HG03095 (cell line): ENCODE results near the gene TCF15.
"Not testable (repeated sequence)": the region's sequence is repeated elsewhere in the genome, so short reads cannot be mapped to it uniquely, and the experiment has no call there.

Source experiments
- ATAC-seq: cut with Tn5 transposase; IDR thresholded peaks from one replicate; pipeline ENCODE4 v1.9.1; 2021; ENCODE audit warnings: moderate library complexity; ENCODE audit not compliant: unreplicated experiment

Gene TCF15

DNA sequence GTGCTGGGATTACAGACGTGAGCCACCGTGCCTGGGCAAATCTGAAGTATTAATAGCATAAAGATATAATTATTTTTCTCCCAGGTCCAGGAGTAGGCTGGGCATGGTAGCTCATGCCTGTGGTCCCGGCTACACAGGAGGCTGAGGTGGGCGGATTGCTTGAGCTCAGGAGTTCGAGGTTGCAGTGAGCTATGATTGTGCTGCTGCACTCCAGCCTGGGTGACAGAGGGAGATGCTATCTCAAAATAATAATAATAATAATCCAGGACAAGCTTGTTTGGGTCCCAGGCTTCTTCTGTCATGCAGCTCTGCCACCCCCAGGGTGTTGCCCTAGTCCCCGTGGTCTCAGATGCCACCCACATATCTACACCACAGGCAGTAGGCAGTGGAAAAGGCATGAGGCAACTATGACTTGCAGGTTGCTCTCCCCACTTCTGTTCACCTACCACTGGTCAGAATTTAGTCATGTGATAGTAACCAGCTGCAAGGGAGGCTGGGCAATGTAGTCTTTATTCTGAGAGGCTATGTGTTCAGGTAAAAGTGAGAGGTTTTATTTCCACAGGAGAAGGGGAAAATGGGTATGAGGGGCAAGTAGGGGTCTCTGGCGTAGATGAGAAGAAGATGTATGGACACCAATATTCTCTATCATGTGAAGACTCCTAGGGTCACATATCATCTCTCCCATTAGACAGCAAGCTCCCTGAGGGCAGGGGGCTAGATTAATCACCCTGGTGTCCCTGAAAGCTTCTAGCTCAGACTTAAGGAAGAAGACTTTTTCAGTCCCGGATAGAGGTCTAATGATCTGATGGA is 25.7 kb downstream of the TCF15 start:
- ATAC-seq = no peak

DNA sequence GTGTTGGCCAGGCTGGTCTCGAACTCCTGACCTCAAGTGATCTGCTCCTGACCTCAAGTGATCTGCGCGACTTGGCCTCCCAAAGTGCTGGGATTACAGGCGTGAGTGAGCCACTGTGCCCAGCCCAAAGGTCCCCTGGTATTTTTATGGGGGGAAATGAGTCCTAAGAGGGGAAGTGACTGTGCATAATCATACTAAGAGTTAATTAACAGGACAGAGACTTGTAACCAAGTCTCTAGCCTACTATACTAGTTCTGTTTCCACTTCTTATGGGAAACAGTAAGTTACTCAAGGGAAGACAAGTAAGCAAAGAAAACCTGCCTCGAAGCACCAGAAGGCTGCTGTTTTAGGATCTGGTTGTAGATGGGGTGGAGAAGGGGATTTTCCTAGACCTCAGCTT is 27.9 kb downstream of the TCF15 start:
- no peak for ATAC-seq

DNA sequence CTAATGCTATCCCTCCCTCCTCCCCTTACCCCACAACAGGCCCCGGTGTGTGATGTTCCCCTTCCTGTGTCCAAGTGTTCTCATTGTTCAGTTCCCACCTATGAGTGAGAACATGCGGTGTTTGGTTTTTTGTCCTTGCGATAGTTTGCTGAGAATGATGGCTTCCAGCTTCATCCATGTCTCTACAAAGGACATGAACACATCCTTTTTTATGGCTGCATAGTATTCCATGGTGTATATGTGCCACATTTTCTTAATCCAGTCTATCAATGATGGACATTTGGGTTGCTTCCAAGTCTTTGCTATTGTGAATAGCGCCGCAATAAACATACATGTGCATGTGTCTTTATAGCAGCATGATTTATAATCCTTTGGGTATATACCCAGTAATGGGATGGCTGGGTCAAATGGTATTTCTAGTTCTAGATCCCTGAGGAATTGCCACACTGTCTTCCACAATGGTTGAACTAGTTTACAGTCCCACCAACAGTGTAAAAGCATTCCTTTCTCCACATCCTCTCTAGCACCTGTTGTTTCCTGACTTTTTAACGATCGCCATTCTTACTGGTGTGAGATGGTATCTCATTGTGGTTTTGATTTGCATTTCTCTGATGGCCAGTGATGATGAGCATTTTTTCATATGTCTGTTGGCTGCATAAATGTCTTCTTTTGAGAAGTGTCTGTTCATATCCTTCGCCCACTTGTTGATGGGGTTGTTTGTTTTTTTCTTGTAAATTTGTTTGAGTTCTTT is 31.0 kb downstream of the TCF15 start:
- ATAC-seq = not testable (repeated sequence)

DNA sequence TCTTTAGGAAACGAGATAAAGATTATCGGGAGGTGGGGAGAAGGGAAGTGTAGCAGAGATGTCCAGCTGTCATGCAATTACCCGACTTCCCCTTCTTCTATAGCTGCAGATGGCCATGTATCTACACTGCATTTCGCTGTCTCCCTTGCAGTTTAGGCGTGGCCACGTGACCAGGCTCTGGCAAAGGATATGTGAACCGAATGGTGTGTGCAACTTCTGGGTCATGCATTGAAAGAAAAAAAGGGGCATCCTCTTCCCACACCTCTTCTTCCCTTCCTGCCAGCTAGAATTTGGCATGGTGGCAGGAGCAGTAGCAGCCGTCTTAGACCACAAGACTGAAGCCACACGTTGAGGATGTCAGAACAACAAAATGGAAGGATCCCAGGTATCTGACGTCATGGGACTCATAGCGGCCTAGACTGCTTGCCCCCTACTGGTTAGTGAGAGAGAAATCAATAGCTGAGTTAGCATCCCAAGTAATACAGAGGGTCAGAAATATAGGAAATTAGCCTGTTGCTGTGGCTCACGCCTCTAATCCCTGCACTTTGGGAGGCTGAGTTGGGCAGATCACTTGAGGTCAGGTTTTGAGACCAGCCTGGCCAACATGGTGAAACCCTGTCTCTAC is 32.8 kb downstream of the TCF15 start:
- no peak for ATAC-seq

DNA sequence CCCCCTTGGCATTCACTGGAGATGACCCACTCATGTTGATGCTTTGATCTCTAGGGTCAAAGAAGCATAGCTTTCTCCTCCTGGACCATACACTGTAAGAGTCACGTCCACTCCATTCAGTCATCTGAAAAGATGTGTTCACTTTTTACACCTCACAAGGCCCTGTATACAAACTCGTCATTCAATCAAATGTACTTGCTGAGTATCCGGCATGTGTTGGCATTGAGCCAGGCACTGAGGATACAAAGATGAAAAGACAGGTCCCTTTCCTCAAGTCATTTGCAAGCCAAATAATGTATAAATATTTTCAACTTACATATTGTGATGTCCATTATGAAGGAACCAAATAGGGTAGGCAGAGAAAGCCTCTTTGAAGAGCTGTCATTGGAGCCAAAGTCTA is 34.0 kb downstream of the TCF15 start:
- no peak for ATAC-seq

DNA sequence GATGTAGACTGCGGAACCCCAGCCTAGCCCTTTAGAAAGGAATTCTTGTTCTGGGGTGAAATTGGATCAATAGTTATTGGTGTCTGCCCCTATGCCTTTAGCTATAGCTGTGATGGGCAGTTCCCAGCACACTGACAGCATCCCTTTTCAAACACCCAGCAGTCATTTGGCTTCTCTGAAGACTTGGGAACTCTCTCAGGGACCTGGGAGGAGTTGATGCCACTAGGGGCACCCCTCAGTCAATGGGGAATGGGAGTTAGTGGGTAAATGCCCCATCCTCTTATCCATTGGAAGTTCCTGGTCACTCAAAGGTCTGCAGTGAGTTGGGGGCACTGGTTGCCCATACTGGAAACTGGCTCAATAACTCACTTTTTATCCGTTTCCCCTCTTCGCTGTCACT is 34.9 kb downstream of the TCF15 start:
- ATAC-seq = no peak

DNA sequence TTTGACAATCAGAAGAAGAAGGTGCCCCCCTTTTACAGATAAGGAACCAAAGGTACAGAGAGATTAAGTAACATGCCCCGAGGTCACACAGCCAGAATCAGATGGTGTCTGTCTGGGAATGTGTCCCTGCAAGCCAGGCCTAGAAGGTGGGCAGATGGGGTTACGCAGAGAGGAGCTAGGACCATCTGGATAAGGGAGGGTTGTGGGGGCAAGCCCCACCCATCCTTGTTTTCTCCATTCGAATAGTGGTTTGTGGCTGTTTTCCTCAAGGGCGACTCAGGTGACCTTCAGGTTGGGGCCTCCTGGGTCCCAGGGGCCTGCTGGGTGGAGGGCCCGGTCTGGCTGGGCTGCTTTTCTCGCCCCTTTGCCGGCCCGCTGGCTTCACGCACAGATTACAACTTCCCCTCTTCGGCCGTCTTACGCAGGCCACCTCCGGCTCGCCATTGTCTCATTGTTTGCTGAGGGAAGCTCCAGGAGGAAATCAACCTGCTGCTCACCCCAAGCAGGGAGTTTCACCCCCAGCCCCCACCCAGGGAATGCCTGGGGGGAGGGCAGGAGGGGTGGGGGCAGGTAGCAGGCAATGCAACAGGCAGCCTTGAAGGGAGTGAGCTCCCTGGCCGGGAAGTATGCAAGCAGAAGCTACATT is 35.7 kb downstream of the TCF15 start:
- no peak for ATAC-seq

DNA sequence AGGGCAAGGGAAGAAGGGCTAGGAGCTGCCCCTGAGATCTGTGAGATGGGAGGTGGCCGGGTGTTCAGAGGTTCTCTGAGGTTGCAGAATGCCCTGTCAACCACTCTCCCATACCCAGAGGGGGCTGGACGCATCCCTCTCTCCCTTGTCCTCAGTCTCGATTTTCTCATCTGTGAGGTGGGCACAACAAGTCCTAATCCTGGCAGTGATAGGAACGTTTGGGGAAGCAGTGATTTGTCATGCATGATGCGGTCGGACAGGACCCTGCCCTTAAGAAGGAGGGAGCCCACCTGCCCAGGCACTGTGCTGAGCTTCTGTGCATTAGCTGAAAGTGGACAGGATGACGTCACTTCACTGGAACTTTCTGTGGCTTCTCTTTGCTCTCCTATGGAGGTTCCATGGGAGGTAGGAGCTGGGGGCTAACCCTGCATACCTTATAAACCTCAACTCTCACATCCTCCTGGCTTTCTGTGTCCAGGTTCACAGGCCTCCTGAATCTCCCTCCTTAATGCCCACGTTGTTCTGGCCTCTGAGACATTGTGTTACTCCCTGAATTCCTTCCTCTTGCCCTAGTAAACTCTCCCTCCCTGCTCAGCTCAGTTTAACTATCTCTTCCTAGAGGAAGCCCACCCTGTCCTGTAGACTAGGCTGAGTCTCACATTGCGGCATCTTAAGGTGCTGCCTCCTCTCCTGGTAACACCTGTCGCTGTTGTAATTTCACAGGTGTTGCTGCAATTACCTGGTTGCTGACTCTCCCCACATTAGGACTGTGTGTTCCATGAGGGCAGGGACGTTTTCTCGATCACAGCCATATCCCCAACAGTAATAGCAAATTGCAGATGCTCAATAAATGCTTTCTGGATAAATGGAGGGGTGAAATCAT is 36.5 kb downstream of the TCF15 start:
- no peak for ATAC-seq

DNA sequence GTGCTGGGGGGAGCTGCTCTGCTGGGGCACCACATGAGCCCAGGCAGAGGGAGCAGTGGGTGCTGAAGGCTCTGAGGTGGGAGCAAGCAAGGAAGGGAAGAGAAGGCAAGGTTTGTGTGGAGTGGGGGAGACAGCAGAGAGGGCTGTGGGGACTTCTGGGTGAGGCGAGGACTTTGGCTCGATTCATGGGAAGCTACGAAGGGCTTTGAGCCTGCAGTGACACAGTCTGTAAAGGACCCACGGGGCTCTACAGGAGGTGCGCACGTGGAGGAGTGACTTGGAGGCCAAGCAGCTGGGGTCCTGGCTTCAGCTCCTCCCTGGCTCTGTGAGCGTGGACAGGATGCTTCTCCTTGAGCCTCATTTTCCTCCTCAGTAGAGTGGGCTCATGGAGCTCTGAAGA is 37.4 kb downstream of the TCF15 start:
- ATAC-seq = no peak

DNA sequence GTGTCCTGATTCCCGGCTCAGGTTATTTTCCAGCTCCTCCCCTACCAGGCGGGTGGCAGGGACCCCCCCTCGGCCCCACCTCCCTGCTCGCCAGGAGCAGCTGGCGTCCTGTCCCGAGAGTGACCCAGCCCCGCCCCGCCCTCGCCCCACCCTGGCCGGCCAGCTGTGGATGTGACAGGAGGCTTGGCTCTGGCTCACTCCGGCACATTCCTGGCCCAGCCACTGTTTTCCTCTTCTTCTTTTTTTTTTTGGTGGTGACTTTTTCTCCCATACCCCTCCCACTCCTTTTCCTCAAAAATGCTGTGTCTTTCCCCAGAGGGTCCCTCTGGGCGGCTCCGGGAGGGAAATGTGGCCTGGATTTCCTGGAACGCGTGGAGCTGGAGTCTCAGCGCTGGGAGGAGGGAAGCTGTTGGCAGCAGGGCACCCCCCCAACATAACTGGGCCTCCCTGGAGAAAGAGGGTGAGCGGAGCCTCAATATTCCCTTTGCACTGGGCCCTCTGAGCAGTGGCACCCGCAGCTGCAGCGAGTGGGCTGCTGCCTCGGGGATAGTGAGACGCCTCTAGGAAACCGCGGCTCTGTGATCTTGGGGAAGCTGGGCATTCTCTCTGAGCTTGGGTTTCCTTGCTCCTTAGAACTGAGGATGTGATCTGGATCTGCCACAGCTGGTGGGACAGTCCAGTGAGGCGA is 38.2 kb downstream of the TCF15 start:
- ATAC-seq = no peak

DNA sequence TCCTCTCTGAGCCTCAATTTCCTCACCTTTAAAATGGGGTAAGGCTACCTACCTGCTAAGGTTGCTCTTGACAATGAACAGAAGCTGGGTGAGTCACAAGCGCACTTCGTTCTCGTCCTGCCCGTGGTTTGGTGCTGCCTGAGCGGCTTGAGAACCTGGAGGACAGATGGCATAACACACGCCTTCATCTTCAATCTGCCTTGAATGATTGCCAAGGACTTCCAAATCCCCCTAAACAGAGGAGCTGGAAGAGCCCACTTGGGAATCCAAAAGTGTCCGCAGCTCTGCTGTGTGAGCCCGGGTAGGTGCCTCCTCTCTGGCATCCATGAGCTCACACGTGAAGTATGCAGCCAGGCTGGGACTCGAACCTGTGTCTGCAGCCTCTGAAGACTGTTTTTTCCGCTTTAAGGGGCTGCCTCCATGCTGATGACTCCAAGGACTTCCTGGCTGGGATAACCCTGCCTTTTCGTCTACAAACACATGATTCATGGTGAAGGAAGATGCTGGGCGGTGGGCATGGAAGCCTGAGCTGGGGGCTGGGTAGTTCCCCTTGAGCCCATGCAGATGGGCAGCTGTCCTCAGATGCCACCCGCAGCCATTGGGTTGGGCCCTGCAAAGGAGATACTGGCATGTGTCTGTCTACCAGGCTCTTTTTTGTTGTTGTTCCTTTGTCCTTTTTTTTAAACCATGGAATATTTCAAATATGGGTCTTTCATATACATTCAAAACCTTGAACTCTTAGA is 41.3 kb downstream of the TCF15 start:
- no peak for ATAC-seq

DNA sequence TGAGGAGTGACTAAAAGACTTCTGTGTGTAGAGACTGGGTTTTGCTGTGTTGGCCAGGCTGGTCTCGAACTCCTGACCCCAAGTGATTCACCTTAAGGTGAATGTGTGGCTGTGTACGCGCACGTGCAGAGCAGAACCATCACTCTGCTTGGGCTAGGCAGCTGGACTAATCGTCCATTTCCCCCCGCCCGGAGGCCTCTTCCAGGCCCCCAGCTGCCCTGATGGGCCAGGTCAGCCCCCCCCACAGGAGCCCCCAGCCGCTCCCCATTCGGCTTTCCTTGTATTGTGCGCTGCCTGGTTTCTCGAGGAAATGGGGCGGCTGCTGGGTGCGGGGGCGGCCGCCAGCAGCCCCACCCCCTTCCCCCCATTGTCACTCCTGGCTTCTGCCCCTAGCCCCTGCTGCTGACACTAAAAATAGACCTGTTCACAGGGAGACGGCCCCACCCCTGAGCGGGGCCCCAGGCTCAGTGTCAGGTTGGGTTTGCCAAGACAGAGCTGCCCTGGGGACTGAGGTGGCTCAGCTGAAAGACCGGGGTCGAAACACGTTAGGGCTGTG is 41.9 kb downstream of the TCF15 start:
- no peak for ATAC-seq

DNA sequence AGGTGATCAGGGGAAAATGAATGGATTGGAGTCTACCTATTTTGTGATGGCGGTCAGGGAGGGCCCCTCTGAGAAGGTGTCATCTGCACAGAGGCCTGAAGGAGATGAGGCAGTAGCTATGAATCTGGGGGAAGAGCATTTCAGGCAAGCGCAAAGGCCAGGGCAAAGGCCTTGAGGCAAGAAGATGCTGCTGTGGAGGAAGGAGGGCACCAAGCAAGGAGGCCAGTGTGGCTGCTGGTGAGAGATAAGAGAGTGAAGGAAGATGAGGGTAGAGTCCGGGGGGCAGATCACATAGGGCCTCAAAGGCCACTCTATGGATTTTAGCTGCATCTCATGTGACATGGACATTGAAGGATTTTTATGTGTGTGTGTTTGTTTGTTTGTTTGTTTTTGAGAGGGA is 45.9 kb downstream of the TCF15 start:
- no peak for ATAC-seq

DNA sequence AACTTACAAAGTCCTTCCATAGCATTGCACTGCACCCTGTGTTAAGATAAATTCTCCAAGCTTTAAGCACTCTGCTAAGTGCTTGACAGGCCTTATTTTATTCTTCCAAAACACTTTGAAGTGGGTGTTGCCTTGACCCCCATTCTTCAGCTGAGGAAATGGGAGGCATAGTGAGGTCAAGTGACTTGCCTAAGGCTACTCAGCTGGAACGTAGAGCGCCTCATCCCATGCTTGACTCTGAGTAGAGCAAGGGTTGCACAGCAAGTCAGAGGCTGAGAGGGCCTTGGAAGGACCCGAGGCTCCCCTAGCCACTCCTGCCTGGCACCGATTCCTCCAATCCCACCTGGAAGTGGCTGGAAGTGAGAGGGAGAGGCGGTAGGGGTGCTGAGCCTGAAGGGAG is 46.9 kb downstream of the TCF15 start:
- no peak for ATAC-seq

DNA sequence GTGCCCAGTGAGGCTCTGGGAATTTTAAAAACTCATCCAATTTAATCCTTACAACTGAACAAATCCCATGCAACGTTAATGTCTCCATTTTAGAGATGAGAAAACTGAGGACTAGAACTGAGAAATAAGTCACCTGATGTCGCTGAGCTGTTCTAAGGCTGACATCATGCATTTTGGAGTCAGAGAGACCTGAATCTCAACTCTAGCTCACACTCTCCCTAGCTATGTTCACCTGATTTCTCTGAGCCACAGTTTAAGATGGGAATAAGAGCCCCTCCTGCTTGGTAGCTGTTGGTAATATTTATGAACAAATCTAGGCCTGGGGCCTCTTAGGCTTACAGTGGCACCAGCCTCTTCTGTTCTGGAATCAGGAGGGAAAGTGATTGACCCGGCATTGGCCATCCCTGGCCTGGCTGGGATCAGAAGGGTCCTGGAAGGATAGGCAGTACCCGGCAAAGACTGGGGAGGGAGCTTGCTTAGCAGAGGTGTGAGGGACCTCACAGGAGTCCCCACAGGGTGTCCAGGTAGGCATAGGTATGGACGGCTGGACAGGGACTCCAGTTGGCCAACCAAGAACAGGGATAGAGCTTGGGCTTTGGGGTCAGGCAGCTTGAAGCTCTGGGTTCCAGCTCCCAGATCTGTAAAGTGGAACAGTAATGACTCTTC is 47.7 kb downstream of the TCF15 start:
- ATAC-seq = no peak

DNA sequence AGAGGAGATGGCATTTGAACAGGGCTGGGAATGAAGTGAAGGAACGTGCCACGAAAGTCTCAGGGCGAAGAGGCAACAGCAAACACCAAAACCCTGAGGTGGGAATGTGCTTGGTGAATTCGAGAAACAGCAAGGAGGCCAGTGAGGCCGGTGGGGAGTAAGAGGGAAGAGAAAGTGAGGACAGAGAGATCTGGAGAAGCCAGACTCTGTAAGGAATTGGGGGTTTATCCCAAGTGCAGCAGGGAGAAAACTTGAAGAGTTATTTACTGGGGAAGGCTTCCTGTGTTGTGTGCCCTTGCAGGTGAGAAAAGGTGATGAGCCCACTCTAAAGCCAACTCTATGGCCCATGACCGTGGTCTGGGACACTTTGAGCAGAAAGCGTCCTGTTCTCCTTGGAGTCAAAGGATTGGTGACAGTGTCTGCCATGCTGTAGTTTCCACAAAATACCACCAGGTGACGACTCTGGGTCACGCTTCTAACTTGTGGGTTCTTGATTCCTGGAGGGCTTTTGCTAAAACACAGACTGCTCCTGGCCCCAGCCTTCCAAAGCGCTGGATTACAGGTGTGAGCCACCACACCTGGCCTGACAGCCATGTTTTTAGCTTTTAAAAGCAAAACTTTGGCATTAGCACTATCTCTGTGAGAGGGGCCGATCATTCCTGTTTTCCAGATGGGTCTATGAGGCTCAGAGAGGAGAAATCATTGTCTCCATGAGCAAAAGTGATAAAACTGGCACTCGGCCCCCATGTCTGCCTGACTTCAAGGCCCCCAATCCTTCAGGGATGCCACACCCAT is 48.5 kb downstream of the TCF15 start:
- ATAC-seq = peak; percentile 73

DNA sequence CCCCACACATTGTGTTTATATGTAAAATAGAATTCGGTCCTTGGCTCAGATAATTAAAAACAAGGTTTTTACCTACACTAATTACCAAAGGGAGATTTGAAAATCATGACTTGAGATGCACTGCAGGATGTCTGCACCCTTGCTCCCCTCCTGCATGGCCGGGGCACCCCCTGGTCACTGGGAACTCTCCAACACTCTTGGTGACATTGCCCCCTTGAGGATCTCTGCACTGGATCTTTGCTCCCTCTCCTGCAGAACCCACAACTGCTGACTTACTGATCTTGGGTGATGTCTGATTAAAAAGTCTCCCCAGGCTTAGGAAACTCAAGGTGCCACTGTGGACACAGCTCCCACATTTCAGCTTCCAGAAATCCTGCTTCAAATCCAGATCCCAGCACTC is 49.4 kb downstream of the TCF15 start:
- ATAC-seq = no peak

DNA sequence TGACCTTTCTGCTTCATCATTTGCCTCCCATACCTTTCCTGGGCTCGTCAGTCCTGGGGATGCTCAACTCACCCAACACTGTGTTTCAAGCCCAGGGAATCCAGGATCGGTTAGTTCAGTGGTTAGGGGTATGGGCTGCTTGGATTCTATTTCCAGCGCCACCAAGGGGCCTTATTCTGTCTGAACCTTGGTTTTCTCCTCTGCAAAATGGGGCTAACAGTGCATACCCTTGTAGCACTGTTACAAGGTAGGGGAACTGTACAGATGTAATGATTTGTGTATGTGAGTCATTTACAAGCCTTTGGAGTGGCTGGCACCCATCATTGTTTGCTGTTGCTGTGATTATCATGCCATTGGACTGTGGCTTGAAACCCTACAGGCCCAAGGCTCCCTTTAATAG is 52.0 kb downstream of the TCF15 start:
- ATAC-seq = no peak
